ENCODE data around the gene SAMD3. TPM values are rescaled to one million over a fixed set of nuclear protein-coding genes. Genes with fewer than 3 reads are reported as not detected.

Gene SAMD3
- total RNA-seq, 1 donor from 2014 or later, result 5.5 TPM

GRCh38 chr6:130259557-130259956 lies 36.8 kb upstream of the SAMD3 start:
- H3K4me3 ChIP-seq, result no peak overlapping the region
- H3K27me3 ChIP-seq (ENCODE audit: low read depth), result no peaks in the 10 kb centered on the region
- no peaks in the 10 kb centered on the region for H3K36me3 ChIP-seq
- ATAC-seq (no peak), DNase-seq (no peak)
- H3K4me1 ChIP-seq, result no peaks in the 10 kb centered on the region
- no peak for TF ChIP-seq CTCF (IDR thresholded peaks at IDR 0.05)
- H3K9me3 ChIP-seq, result no peaks in the 10 kb centered on the region
- intact Hi-C loops (cut with DNase I), result no loop called here
- no peak overlapping the region for H3K27ac ChIP-seq

DNA sequence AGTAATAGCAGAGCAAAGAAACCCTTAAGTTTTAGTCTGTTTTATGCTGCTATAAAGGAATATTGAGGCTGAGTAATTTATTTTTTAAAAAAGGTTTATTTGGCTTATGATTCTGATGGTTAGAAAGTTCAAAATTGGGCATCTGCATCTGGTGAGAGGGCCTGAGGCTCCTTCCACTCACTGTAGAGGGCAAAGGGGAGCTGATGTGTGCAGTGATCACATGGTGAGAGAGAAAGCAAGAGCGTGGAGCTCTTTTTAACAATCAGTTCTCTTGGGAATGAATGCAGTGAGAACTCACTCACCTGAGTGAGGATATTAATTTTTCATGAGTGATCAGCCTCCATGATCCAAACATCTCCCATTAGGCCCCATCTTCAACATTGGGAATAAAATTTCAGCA lies 36.4 kb upstream of the SAMD3 start:
- no peak for TF ChIP-seq CTCF (IDR thresholded peaks at IDR 0.05)

DNA sequence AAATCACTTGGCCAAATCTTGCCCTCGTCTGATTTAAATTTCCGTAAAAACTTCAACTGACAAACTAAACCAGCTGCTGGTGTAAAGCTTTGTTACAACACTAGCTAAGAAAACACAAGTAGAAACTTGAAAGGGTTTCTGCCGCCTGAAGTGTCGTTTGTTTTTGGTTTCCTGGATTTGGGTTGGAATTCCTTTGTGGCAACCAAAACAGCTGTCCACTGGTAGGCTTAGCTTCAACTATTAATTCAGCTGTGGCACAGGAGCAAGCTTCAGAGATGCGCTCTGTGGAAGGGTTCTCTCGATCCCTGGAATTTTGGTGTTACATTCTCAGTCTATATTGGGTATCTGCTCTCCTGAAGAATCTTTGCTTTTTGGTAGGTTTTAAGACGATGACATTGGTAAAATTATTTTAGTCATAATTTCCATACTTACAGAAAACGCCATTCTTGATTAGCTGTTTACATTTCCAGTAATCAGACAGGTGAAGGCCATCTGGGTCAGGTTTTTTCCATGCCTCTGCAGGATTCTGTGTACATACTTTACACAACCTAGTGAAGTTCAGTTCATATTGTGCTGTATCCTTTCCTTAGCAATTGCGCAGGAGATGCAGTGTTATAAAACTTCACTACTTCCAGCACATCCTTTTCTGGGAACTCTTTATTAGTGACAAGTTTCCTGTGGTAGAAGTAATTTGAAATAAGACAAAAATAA lies 29.9 kb upstream of the SAMD3 start:
- intact Hi-C loops (cut with DNase I), result no loop called here
- no peak for TF ChIP-seq CTCF (IDR thresholded peaks at IDR 0.05)
- Histone ChIP-seq H3K27me3 (ENCODE audit: low read depth) (no peaks in the 10 kb centered on the region), H3K27ac (no peak overlapping the region), H3K4me1 (no peaks in the 10 kb centered on the region), H3K36me3 (no peaks in the 10 kb centered on the region), H3K4me3 (no peak overlapping the region), H3K9me3 (no peaks in the 10 kb centered on the region)
- DNase-seq, result no peak
- no peak for ATAC-seq

More for the DNA sequence above, 36.4 kb upstream of the SAMD3 start:
- Histone ChIP-seq H3K9me3 (no peaks in the 10 kb centered on the region), H3K27me3 (ENCODE audit: low read depth) (no peaks in the 10 kb centered on the region), H3K36me3 (no peaks in the 10 kb centered on the region), H3K4me3 (no peak overlapping the region), H3K4me1 (no peaks in the 10 kb centered on the region), H3K27ac (no peak overlapping the region)
- ATAC-seq (no peak), DNase-seq (no peak)
- intact Hi-C loops (cut with DNase I), result no loop called here

GRCh38 chr6:130245267-130245666 lies 22.5 kb upstream of the SAMD3 start:
- ATAC-seq (no peak), DNase-seq (no peak)
- H3K36me3 ChIP-seq, result no peaks in the 10 kb centered on the region
- H3K4me1 ChIP-seq, result no peaks in the 10 kb centered on the region
- TF ChIP-seq CTCF (IDR thresholded peaks at IDR 0.05), result no peak
- H3K27me3 ChIP-seq (ENCODE audit: low read depth), result no peaks in the 10 kb centered on the region
- no peak overlapping the region for H3K4me3 ChIP-seq
- intact Hi-C loops (cut with DNase I), result no loop called here
- no peaks in the 10 kb centered on the region for H3K9me3 ChIP-seq
- H3K27ac ChIP-seq, result no peak overlapping the region

DNA sequence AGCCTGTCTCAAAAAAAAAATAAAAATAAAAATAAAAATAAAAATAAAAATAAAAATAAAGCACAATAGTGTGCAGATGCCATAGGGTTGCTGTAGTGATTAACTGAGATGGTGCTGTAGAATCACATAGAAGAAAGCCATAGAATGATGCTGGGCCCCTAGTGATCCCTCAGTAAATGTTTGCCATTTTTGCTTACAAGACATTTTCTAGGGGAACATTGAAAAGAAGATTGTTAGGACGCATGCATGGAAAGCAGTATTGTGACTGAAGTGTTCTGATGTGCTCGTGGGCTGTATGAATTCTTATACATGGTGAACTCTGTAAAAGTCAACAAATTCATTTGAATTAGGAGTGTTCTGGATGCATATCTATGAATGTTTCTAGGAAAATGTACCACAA lies 22.0 kb upstream of the SAMD3 start:
- Histone ChIP-seq H3K27ac (no peak overlapping the region), H3K4me3 (no peak overlapping the region), H3K9me3 (no peaks in the 10 kb centered on the region), H3K36me3 (no peaks in the 10 kb centered on the region), H3K27me3 (ENCODE audit: low read depth) (no peaks in the 10 kb centered on the region), H3K4me1 (no peaks in the 10 kb centered on the region)
- DNase-seq (no peak), ATAC-seq (no peak)
- intact Hi-C loops (cut with DNase I), result no loop called here
- no peak for TF ChIP-seq CTCF (IDR thresholded peaks at IDR 0.05)

Data from lower lobe of right lung (tissue), 2 donors.